SU-DHL-6 (cell line): ENCODE data around the gene CKMT2.

Source experiments
- H2AFZ ChIP-seq: fragments of 200-600 bp; sonication (generic); 2 replicates; pipeline ENCODE4 v1.6.1; 2014; ENCODE audit warnings: low read depth, mild to moderate bottlenecking, moderate library complexity, mixed read lengths, antibody characterized with exemption, low read length; ENCODE audit not compliant: severe bottlenecking
- H3F3A ChIP-seq: fragments of 200-600 bp; shearing (Covaris generic); 2 replicates; pipeline ENCODE4 v1.6.0; 2016; ENCODE audit warnings: antibody characterized with exemption, mild to moderate bottlenecking; ENCODE audit not compliant: insufficient read depth
- H3K27ac ChIP-seq: fragments of 200-600 bp; sonication (generic); 2 replicates; pipeline ENCODE4 v1.5.1; 2016; ENCODE audit warnings: low read depth, mild to moderate bottlenecking, low read length, moderate library complexity, mixed read lengths
- H3K27me3 ChIP-seq: fragments of 200-600 bp; sonication (generic), shearing (Covaris generic); 2 replicates; pipeline ENCODE4 v1.6.0; 2014; ENCODE audit warnings: mild to moderate bottlenecking, low read length
- H3K36me3 ChIP-seq: fragments of 200-600 bp; sonication (generic); 2 replicates; pipeline ENCODE4 v1.6.1; 2014; ENCODE audit warnings: mild to moderate bottlenecking, low read length, mixed read lengths
- H3K4me2 ChIP-seq: fragments of 300-600, 200-600 bp; shearing (Covaris generic), sonication (generic); 2 replicates; pipeline ENCODE4 v1.6.0; 2014; ENCODE audit warnings: low read length, low read depth, mild to moderate bottlenecking; ENCODE audit not compliant: poor library complexity, severe bottlenecking
- H3K4me3 ChIP-seq: fragments of 200-600 bp; sonication (generic); 2 replicates; pipeline ENCODE4 v1.5.1; 2014; ENCODE audit warnings: antibody characterized with exemption, low read length, mild to moderate bottlenecking, mixed read lengths; ENCODE audit not compliant: insufficient read depth, poor library complexity, severe bottlenecking
- H3K79me2 ChIP-seq: fragments of 200-600 bp; sonication (generic); 2 replicates; pipeline ENCODE4 v1.6.1; 2014; ENCODE audit warnings: mild to moderate bottlenecking, low read length, moderate library complexity; ENCODE audit not compliant: insufficient read depth
- H3K9ac ChIP-seq: fragments of 200-600 bp; sonication (generic); 2 replicates; pipeline ENCODE4 v1.7.0; 2014; ENCODE audit warnings: mild to moderate bottlenecking, low read length
- H3K9me2 ChIP-seq: fragments of 200-600 bp; sonication (generic); replicated peaks from 2 replicates; pipeline ENCODE4 v1.6.1; 2014; ENCODE audit warnings: low read length; ENCODE audit not compliant: insufficient read depth
- H3K9me3 ChIP-seq: fragments of 200-600 bp; sonication (generic); 2 replicates; pipeline ENCODE4 v1.6.1; 2014; ENCODE audit warnings: low read length, mixed read lengths; ENCODE audit not compliant: insufficient read depth
- H4K20me1 ChIP-seq: fragments of 200-600 bp; sonication (generic); 2 replicates; pipeline ENCODE4 v1.6.1; 2014; ENCODE audit warnings: low read depth, mild to moderate bottlenecking, antibody characterized with exemption, low read length, moderate library complexity, mixed read lengths
- CTCF ChIP-seq: fragments of 200-600 bp; sonication (generic); IDR thresholded peaks from one replicate; pipeline ENCODE4 v1.5.1; 2017; ENCODE audit warnings: antibody characterized with exemption, mild to moderate bottlenecking, low read length, moderate library complexity; ENCODE audit not compliant: insufficient read depth, poor library complexity, severe bottlenecking
- EZH2phosphoT487 ChIP-seq: fragments of 200-600 bp; sonication (generic), shearing (Covaris generic); conservative IDR thresholded peaks from 2 replicates; pipeline ENCODE4 v1.6.1; 2018; ENCODE audit warnings: mild to moderate bottlenecking, antibody characterized with exemption, low read length, moderate library complexity, mixed read lengths

CKMT2 gene

GRCh38 chr5:81297531-81297930, 64.4 kb downstream of the CKMT2 start:
- 0 out of 2 replicates have a peak, but pooled peaks cover 3% of the 10 kb centered on the region for H3F3A ChIP-seq
- no peaks in the 10 kb centered on the region for H3K9me2 ChIP-seq
- H3K4me3 ChIP-seq, result no peak overlapping the region
- no peak overlapping the region for H3K4me2 ChIP-seq
- H3K36me3 ChIP-seq, result 0 out of 2 replicates have a peak, but pooled peaks cover 4% of the 10 kb centered on the region
- peaks cover 39% of the 10 kb centered on the region for H3K79me2 ChIP-seq
- no peak overlapping the region for H2AFZ ChIP-seq
- peaks cover 7% of the 10 kb centered on the region; the same call in 1 of the 2 replicates for H3K9me3 ChIP-seq
- no peak overlapping the region for H3K27ac ChIP-seq
- H3K27me3 ChIP-seq, result no peaks in the 10 kb centered on the region
- H4K20me1 ChIP-seq, result no peaks in the 10 kb centered on the region
- TF ChIP-seq EZH2phosphoT487, result no peak
- TF ChIP-seq CTCF, result no peak
- no peak overlapping the region for H3K9ac ChIP-seq

GRCh38 chr5:81300921-81301270, 67.8 kb downstream of the CKMT2 start:
- Histone ChIP-seq H3K27me3 (no peaks in the 10 kb centered on the region), H3K4me3 (peak overlapping the region; percentile 80), H2AFZ (peak overlapping the region; percentile 67), H3K27ac (peak overlapping the region; percentile 37), H3K9me2 (no peaks in the 10 kb centered on the region), H3K4me2 (peak overlapping the region; percentile 75), H4K20me1 (no peaks in the 10 kb centered on the region), H3F3A (0 out of 2 replicates have a peak, but pooled peaks cover 3% of the 10 kb centered on the region), H3K9me3 (no peaks in the 10 kb centered on the region), H3K79me2 (peaks cover 38% of the 10 kb centered on the region), H3K9ac (peak overlapping the region; percentile 84), H3K36me3 (no peaks in the 10 kb centered on the region)
- TF ChIP-seq CTCF, result no peak

DNA sequence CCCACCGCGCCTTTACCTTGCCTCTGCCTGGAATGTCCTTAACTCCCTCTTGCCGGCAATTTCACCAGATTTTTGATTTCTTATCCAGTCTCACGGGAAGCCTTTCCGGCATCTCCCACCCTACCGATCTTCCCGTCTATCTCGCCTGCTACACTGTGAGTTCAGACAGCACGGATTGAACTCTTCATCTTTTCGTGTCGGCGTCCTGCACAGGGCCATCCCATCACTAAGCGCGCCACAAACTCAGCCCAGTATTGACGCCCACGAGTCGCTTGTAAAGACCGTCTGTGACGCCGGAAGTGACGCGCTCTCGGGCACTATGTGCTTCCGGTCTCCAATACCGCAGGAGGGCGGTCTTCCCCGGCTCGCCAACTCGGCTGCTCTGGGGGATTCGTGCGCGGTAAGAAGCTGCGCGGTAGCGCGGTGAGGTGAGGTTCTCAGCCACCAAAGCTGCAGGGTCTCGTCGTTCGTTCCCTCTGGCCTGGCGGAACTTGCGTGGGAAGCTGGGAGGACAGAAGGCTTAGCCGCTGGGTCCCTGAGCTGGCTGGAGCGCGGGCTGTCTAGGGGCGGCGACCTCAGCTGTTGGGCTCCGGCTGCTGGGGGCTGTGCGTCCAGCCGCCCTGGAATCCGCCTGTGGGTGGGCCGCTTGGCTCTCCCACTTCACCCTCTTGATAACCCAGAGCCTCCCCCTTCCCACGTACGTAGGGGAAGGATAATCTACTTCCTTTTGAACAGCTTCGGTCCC, 68.3 kb downstream of the CKMT2 start, which contains the start of gene ZCCHC9:
Gene ZCCHC9, plus strand, starts transcription at position 317 of the 745 bp plus-strand sequence. CDS start 3,171 bp downstream, outside the sequence.
- Histone ChIP-seq H3K4me2 (peak within 1 kb of the TSS; percentile 86), H3F3A (0 out of 2 replicates have a peak, but pooled peaks cover 3% of the 10 kb centered on the region), H3K27me3 (no peaks in the 10 kb centered on the region), H3K27ac (peak within 1 kb of the TSS; percentile 38), H2AFZ (peak within 1 kb of the TSS; percentile 67), H3K9ac (peak within 1 kb of the TSS; percentile 84), H3K9me2 (no peaks in the 10 kb centered on the region), H3K79me2 (peaks cover 38% of the 10 kb centered on the region), H4K20me1 (no peaks in the 10 kb centered on the region), H3K36me3 (no peaks in the 10 kb centered on the region), H3K4me3 (peak within 1 kb of the TSS; percentile 80), H3K9me3 (no peaks in the 10 kb centered on the region)
- no peak for TF ChIP-seq CTCF
- no peak for TF ChIP-seq EZH2phosphoT487
